Mesendoderm (in vitro differentiated cells): ENCODE measurements around the gene RNF225.

Source experiments
- DNase-seq: peaks from one replicate; pipeline ENCODE4 v3.0.0; 2013
- H2AK5ac ChIP-seq: 2 replicates; pipeline ENCODE4 v1.6.1; 2013; ENCODE audit warnings: low read length, inconsistent platforms
- H2BK120ac ChIP-seq: 2 replicates; pipeline ENCODE4 v1.6.1; 2013; ENCODE audit warnings: low read depth, mild to moderate bottlenecking, low read length, moderate library complexity, mixed read lengths
- H2BK15ac ChIP-seq: replicated peaks from 2 replicates; pipeline ENCODE4 v1.6.1; 2013; ENCODE audit warnings: low read depth, mild to moderate bottlenecking, moderate library complexity
- H2BK5ac ChIP-seq: 2 replicates; pipeline ENCODE4 v1.6.1; 2013; ENCODE audit warnings: low read length, inconsistent platforms
- H3K18ac ChIP-seq: 2 replicates; pipeline ENCODE4 v1.6.1; 2013; ENCODE audit warnings: mild to moderate bottlenecking, low read length, mixed read lengths
- H3K23ac ChIP-seq: one replicate; pipeline ENCODE4 v1.6.1; 2013; ENCODE audit warnings: low read length
- H3K27ac ChIP-seq: 2 replicates; pipeline ENCODE4 v1.5.1; 2013; ENCODE audit warnings: low read depth, mild to moderate bottlenecking, inconsistent platforms, low read length, moderate library complexity
- H3K27me3 ChIP-seq: 2 replicates; pipeline ENCODE4 v1.6.1; 2013; ENCODE audit warnings: low read length, control low read depth, mild to moderate bottlenecking, inconsistent platforms; ENCODE audit not compliant: insufficient read depth, poor library complexity
- H3K36me3 ChIP-seq: 2 replicates; pipeline ENCODE4 v1.6.1; 2013; ENCODE audit warnings: low read length, inconsistent platforms; ENCODE audit not compliant: control insufficient read depth, insufficient read depth
- H3K4ac ChIP-seq: one replicate; pipeline ENCODE4 v1.6.1; 2013; ENCODE audit warnings: low read depth, mild to moderate bottlenecking, low read length, moderate library complexity
- H3K4me1 ChIP-seq: 2 replicates; pipeline ENCODE4 v1.6.1; 2013; ENCODE audit warnings: low read depth, low read length, inconsistent platforms; ENCODE audit not compliant: control insufficient read depth
- H3K4me2 ChIP-seq: 2 replicates; pipeline ENCODE4 v1.6.1; 2013; ENCODE audit warnings: low read length
- H3K4me3 ChIP-seq: 2 replicates; pipeline ENCODE4 v1.5.1; 2013; ENCODE audit warnings: mild to moderate bottlenecking, low read length
- H3K56ac ChIP-seq: one replicate; pipeline ENCODE4 v1.6.1; 2013; ENCODE audit warnings: low read length
- H3K79me1 ChIP-seq: 2 replicates; pipeline ENCODE4 v1.6.1; 2013; ENCODE audit warnings: low read length, inconsistent platforms
- H3K79me2 ChIP-seq: 2 replicates; pipeline ENCODE4 v1.6.1; 2013; ENCODE audit warnings: mild to moderate bottlenecking, low read length; ENCODE audit not compliant: control insufficient read depth, insufficient read depth
- H3K9ac ChIP-seq: 2 replicates; pipeline ENCODE4 v1.6.1; 2013; ENCODE audit warnings: low read length, inconsistent platforms
- H4K5ac ChIP-seq: one replicate; pipeline ENCODE4 v1.6.1; 2013; ENCODE audit warnings: low read length
- H4K8ac ChIP-seq: one replicate; pipeline ENCODE4 v1.6.1; 2013; ENCODE audit warnings: low read depth, mild to moderate bottlenecking, control low read depth, low read length, moderate library complexity
- WGBS: extraction: QIAGEN DNeasy Blood & Tissue Kit; methylation state at CpG from one replicate; pipeline ENCODE4 v1.1.7; 2013; ENCODE audit warnings: low lambda C conversion rate, missing lambda C conversion rate; ENCODE audit not compliant: insufficient coverage; ENCODE audit errors: extremely low coverage; 5-methylcytosine and 5-hydroxymethylcytosine counted together

RNF225 gene

GRCh38 chr19:58385891-58386575 is 9.4 kb upstream of the RNF225 start:
- peaks cover 6% of the 10 kb centered on the region for H3K4me1 ChIP-seq
- peak overlapping the region; percentile 52 for H3K23ac ChIP-seq
- H2AK5ac ChIP-seq: peak overlapping the region; percentile 57
- H2BK5ac ChIP-seq: peak overlapping the region; percentile 52
- H4K8ac ChIP-seq: no peak overlapping the region
- peak overlapping the region; percentile 84 for H4K5ac ChIP-seq
- H3K36me3 ChIP-seq: peaks cover 9% of the 10 kb centered on the region
- H3K27me3 ChIP-seq: no peaks in the 10 kb centered on the region
- no peak for DNase-seq
- WGBS: no CpG with 5 or more reads among the region's 36 CpGs
- H2BK15ac ChIP-seq: no peak overlapping the region
- peak overlapping the region; percentile 87 for H3K27ac ChIP-seq
- H3K18ac ChIP-seq: peak overlapping the region; percentile 51
- H3K9ac ChIP-seq: peak overlapping the region; percentile 92
- H2BK120ac ChIP-seq: no peak overlapping the region
- peak overlapping the region; percentile 94 for H3K4ac ChIP-seq
- H3K56ac ChIP-seq: peak overlapping the region; percentile 98
- peaks cover 10% of the 10 kb centered on the region for H3K79me1 ChIP-seq
- peak overlapping the region; percentile 64 for H3K4me3 ChIP-seq
- H3K4me2 ChIP-seq: peak overlapping the region; percentile 49
- peaks cover 27% of the 10 kb centered on the region for H3K79me2 ChIP-seq

DNA sequence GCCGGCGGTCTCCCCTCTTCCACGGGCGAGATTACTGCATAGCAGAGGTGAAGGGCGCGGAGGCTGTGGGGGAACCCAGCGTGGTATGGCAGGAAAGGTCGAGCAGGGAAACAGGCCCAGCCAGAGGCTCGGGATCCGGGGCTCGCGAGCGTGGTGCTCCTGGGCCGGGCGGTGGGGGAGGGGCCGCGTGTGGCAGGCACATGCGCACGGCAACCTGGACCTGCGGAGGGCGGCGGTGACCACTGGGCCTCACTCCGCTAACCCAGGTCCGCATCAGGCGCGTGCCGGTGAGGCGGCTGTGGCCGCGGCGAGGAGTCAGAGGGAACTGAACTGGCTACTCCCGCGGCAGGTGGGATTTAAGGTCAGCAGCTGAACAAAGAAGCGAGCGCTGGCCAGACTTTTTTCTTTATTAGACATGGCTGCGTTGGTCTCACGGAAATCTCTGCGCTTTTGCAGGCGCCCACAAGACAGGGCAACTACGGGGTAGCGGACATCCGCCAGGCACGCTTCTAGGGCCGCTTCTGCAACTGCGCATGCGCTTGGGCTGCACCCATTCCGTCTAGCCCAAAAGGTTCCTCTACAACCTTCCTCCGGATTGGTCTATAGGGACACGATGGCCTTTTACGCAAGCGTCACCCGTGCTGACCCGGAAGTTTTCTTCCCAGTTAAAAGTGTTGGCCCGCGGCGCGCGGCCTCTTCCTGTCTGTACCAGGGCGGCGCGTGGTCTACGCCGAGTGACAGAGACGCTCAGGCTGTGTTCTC is 8.7 kb upstream of the RNF225 start, which contains the start of gene RPS5:
Gene RPS5, plus strand, starts transcription at position 694 of the 762 bp plus-strand sequence. CDS start 869 bp downstream, outside the sequence.
- Histone ChIP-seq H3K79me2 (peaks cover 27% of the 10 kb centered on the region), H4K5ac (no peak within 1 kb of the TSS), H3K4me1 (peaks cover 6% of the 10 kb centered on the region), H2BK120ac (no peak within 1 kb of the TSS), H3K4me2 (peak within 1 kb of the TSS; percentile 49), H3K56ac (peak within 1 kb of the TSS; percentile 98), H2BK5ac (peak within 1 kb of the TSS; percentile 87), H3K9ac (peak within 1 kb of the TSS; percentile 92), H3K27me3 (no peaks in the 10 kb centered on the region), H3K79me1 (peaks cover 10% of the 10 kb centered on the region), H4K8ac (no peak within 1 kb of the TSS), H3K23ac (peak within 1 kb of the TSS; percentile 52), H3K4ac (peak within 1 kb of the TSS; percentile 94), H2BK15ac (no peak within 1 kb of the TSS), H2AK5ac (no peak within 1 kb of the TSS), H3K18ac (peak within 1 kb of the TSS; percentile 51), H3K4me3 (peak within 1 kb of the TSS; percentile 78), H3K36me3 (peaks cover 9% of the 10 kb centered on the region), H3K27ac (peak within 1 kb of the TSS; percentile 87)
- DNase-seq: peak; percentile 99
- no CpG with 5 or more reads among the region's 64 CpGs for WGBS

DNA sequence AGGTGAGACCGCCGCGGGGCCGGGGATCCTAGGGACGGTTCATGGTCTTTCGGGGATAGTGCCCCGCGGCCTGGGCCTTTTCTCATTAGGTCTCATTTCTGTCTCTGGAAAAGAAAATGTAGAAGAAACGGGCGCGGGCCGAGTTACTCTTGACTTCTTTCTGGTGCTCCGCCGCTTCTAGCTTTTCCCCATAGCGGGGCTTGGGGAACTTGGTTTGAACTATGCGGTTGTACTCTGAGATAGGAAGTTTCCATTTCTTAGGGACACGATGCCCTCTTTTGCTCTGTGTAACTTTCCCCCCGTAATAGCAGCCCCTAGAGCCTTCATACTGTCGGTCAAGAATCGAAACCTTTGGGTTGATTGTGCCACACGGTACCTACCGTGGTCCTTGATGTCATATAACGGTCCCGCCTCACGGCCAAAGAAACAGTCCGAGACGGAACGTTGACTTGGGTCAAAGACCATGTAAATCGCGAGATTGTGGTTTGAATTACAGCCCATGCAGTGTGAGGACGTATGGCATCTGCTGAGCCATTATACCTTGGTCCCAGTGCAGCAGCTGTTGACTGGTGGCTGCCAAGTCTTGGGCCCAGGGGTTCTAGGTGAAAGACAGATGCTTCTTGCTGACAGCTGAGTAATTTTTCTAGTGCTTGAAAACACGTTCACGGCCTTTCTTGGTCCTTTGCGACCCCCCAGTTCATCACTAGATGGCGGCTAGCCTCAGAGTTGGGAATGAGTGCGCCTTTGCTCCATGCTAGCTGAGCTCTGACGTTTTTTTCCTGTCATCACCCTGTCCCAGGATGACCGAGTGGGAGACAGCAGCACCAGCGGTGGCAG is 7.9 kb upstream of the RNF225 start:
- H3K79me1 ChIP-seq: peaks cover 10% of the 10 kb centered on the region
- H3K18ac ChIP-seq: no peak overlapping the region
- H3K27ac ChIP-seq: no peak overlapping the region
- peak overlapping the region; percentile 94 for H3K4ac ChIP-seq
- H2BK5ac ChIP-seq: no peak overlapping the region
- no peak overlapping the region for H3K23ac ChIP-seq
- no peaks in the 10 kb centered on the region for H3K27me3 ChIP-seq
- H2AK5ac ChIP-seq: no peak overlapping the region
- peak; percentile 35 for DNase-seq
- no peak overlapping the region for H2BK15ac ChIP-seq
- peak overlapping the region; percentile 78 for H3K4me3 ChIP-seq
- H4K5ac ChIP-seq: no peak overlapping the region
- H4K8ac ChIP-seq: no peak overlapping the region
- peak overlapping the region; percentile 34 for H3K4me2 ChIP-seq
- peaks cover 27% of the 10 kb centered on the region for H3K79me2 ChIP-seq
- H3K9ac ChIP-seq: peak overlapping the region; percentile 89
- WGBS: no CpG with 5 or more reads among the region's 39 CpGs
- peak overlapping the region; percentile 85 for H3K56ac ChIP-seq
- H3K4me1 ChIP-seq: peaks cover 6% of the 10 kb centered on the region
- no peak overlapping the region for H2BK120ac ChIP-seq
- H3K36me3 ChIP-seq: peaks cover 9% of the 10 kb centered on the region

DNA sequence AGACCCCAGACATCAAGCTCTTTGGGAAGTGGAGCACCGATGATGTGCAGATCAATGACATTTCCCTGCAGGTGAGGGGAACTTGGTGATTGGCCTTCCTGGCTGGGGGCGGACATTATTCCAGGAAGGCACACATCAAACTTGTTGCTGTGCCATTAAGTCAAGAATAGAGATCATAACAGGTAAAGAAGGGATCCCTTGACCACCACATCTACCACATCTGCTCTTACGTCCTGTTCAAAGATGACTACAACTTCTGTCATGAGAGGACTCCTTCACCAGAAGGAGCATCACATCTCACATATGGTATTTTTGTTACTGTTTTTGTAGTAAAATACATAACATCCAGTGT is 7.3 kb upstream of the RNF225 start:
- H4K8ac ChIP-seq: no peak overlapping the region
- no peak overlapping the region for H3K4ac ChIP-seq
- WGBS: no CpG with 5 or more reads among the region's 3 CpGs

GRCh38 chr19:58392945-58393724 is 2.3 kb upstream of the RNF225 start:
- Histone ChIP-seq H3K18ac (no peak overlapping the region), H2BK5ac (no peak overlapping the region), H3K9ac (no peak overlapping the region), H3K4me2 (no peak overlapping the region), H4K5ac (no peak overlapping the region), H3K27ac (no peak overlapping the region), H2AK5ac (no peak overlapping the region), H3K4ac (no peak overlapping the region), H3K27me3 (no peaks in the 10 kb centered on the region), H3K56ac (no peak overlapping the region), H3K4me3 (no peak overlapping the region), H3K79me1 (peaks cover 5% of the 10 kb centered on the region), H3K23ac (no peak overlapping the region), H3K4me1 (peaks cover 1% of the 10 kb centered on the region), H4K8ac (no peak overlapping the region), H3K79me2 (peaks cover 17% of the 10 kb centered on the region), H3K36me3 (peaks cover 22% of the 10 kb centered on the region), H2BK15ac (no peak overlapping the region), H2BK120ac (no peak overlapping the region)
- no peak for DNase-seq
- no CpG with 5 or more reads among the region's 26 CpGs for WGBS

More for the DNA sequence above, 7.3 kb upstream of the RNF225 start:
- no peak overlapping the region for H3K18ac ChIP-seq
- H3K23ac ChIP-seq: no peak overlapping the region
- H2BK120ac ChIP-seq: no peak overlapping the region
- peak overlapping the region; percentile 89 for H3K9ac ChIP-seq
- H3K36me3 ChIP-seq: peaks cover 14% of the 10 kb centered on the region
- no peak overlapping the region for H2AK5ac ChIP-seq
- H3K79me1 ChIP-seq: peaks cover 10% of the 10 kb centered on the region
- peak overlapping the region; percentile 85 for H3K56ac ChIP-seq
- no peak overlapping the region for H4K5ac ChIP-seq
- H3K79me2 ChIP-seq: peaks cover 27% of the 10 kb centered on the region
- no peak overlapping the region for H2BK15ac ChIP-seq
- H3K4me2 ChIP-seq: peak overlapping the region; percentile 34
- DNase-seq: no peak
- no peak overlapping the region for H3K4me3 ChIP-seq
- H3K4me1 ChIP-seq: peaks cover 6% of the 10 kb centered on the region
- H3K27me3 ChIP-seq: no peaks in the 10 kb centered on the region
- no peak overlapping the region for H2BK5ac ChIP-seq
- no peak overlapping the region for H3K27ac ChIP-seq
